HS-5 (cell line): ENCODE results near the gene NCOR2.

Experiments used
- DNase-seq: peaks from one replicate; pipeline ENCODE4 v3.0.0-alpha.2; 2012; ENCODE audit warnings: low read depth

NCOR2 gene

DNA sequence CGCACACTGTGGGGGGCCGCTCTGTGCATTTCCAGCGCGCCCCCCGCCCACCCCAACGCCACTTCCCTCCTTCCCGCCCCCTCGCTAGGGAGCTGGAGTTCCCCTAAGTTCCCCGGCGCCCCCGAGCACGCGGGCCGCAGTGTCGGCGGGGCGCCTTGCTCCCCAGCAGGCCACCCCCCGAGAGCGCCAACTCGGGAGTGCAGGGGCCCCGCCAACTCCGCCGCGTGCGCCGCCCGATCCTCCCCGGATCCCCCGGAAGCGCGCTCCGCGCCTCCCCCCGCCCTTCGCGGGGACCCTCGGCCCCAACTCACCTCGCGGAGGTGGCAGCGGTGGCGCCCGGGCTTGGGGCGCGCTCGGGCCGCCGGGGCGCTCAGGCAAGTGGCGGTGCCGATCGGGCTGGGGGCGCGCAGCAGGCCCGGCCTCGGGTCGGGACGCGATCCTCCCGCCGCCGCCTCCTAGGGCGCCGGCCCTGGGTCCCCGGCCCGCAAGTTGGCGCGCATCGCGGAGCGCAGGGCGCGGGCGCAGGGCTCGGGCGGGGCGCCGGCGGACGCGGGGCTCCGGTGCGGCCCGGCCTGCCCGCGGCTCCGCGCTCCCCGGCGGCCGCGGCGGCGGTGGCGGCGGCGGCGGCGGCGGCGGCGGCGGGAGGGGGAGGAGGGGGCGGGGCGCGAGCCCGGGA, at the start of gene NCOR2:
Gene NCOR2, minus strand, starts transcription at position 616 of the 676 bp plus-strand sequence. CDS start 72,361 bp downstream, outside the sequence.
- DNase-seq, result no peak

DNA sequence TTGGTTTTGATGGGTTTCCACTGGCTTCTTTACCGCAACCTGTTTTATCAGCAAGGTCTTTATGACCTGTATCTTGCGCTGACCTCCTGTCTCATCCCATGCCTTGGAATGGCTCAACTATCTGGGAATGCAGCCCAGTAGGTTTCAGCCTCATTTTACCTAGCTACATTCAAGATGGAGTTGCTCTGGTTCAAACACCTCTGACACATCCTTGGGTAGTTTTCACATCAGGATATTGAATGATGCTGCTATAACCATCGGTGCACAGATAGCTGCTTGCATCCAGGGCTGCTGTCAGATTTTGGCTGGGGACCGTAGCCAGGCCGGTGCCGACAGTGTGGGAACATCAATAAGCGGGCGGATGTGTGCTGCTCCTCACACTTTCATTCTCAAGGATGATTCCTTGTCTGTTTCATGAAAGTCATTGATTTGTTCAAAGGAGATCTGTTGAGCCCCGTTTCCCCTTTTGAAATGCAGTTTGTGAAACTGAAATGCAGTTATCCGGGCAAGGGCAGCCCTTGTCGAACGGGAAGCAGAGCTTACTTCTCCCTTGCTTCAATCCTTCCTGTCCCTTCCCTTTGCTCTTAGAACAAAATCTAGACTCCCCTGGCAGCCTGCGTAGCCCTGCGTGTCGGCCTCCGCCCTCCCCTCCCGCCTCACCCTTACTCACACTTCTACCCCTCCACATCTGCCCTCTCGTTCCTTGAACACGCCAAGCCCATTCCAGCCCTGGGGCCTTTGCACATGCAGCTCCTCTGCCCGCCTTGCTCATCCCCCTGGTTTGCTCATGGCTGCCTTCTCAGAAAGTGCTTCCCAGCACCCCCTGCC, 49.2 kb upstream of the NCOR2 start:
- no peak for DNase-seq

DNA sequence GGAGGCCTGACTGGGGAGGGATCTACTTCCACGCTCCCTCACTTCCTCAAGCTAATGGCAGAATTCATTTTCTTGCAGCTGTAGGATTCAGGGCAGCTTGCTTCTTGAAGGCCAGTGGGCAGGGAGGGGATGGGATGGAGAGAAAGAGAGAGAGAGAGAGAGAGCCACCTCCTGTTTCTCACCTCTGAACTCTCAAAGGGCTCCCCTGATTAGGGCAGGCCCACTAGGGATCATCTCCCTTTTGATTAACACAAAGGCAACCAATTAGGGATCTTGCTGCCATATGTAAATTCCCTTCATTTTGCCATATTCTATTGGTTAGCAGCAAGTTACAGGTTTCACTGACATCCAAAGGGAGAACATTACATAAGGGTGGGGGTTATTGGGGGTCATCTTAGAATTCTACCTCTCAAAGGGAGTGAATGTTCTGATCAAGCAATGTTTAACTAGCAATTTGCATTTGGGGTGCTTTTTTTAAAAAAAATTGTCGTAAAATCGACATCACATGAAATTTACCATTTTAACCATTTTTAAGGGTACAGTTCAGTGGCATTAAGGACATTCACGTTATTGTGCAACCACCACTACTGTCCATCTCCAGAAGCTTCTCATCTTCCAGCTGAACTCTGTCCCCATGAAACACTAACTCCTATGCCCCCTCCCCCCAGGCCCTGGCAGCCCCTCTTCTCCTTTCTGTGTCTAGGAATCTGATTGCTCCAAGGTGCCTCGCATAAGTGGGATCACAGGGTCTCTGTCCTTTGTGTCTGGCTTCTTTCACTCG, 47.3 kb upstream of the NCOR2 start:
- DNase-seq, result no peak

DNA sequence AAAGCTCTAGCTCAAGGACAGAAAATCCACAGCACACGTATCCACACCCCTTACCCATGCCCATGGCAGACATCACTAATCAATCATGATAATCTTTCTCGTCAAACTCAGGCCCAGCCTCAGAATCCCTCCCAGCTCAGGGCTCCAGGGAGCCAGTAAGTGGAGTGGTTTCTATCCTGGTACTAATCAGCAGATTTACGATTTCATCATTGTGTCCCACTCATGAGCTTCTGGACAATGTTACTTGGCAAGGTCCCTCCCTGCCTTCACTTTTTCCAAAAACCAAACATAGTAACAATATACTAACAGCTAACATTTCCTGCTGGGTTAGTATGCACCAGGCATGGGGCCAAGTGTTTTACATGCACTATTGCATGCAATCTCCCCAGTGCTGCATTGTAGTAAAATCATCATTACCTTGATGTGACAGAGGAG, 45.8 kb upstream of the NCOR2 start:
- no peak for DNase-seq

DNA sequence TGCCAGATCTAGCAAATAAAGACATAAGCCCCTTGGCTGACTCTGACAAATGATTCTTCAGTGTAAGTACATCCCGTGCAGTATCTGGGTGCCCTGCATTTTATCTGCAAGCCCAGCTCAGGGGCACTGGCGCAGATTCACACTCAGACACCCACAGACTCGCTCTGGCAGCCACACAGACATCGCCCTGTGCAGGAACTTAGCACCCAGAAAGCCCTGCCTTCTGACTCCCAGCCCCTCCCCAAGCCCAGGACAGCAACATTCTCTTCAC, 44.9 kb upstream of the NCOR2 start:
- DNase-seq, result no peak

DNA sequence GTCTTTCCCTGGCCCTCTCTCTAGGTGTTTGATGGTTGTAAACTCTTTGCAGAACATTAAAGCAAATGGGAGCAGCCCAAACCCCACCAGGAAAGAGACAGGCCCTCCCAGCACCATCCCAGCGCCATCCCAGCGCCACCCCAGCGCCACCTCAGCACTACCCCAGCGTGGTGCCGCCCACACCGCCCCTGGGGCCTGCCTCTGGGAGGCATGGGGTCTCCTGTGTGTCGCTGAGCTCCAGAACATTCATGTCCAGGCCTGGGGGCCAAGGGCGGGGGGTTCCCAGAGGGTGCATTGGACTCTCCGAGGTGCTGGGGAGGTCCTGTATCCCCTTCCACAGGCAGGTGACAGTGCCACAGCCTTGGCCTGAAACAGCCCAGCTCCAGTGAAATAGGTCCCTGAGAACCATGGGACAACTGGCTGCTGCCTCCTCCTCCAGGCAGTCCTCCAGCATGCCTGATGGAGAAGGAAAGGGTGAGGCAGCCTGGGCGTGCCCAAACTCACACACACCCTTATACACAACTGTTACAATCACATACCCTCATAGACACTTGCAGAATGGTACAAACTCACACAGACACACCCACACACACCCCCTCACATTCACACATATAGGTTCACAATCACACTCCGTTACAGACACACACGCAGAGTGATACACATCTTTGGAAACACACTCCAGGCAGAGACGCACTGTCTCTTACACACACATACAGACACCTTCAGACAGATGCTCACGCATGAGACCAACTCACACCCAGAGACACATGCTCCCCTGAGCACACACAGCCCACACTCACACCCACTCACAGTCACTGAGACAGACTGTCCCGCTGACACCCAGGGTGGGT, 44.4 kb upstream of the NCOR2 start:
- DNase-seq, result no peak

DNA sequence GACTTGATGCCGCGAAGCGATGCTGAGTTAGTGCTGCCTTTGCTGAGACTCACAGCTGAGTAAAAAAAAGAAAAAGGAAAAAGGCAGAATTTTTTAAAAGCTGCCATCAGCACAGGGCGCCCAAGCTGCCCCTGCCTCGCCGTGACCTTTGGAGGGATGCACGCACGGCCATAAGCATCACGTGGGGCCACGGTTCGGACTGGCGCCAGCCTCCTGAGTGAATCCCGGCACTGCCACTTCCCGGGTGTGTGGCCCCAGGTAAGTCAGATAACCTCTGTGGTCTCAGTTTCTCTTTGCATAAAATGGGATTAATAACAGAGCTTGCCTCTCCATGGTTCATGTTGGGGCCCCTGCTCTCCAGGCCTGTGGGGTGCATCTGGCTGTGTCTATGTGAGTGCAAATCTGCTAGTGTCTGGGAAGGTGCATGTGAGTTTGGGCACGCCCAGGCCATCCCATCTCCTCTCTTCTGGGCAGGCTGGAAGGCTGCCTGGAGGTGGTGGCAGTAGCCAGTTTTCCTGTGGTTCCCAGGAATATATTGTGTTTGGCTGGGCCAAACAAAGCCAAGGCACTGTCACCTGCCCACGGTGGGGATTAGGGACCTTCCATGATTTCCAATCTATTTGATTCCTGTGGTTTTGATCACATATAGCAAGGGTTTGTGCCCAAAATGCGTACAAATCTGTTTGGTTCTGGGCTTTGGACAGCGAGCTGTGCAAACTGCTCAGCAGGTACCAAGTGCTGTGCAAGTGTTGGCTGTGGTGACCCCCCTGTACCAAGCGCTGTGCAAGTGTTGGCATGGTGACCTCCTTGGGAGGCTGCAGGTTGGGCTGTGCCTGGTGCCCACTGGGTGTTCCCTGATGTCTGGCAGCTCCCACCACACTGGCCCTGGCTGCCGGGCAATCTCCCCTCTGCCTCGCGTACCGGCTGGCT, 43.5 kb upstream of the NCOR2 start:
- no peak for DNase-seq

DNA sequence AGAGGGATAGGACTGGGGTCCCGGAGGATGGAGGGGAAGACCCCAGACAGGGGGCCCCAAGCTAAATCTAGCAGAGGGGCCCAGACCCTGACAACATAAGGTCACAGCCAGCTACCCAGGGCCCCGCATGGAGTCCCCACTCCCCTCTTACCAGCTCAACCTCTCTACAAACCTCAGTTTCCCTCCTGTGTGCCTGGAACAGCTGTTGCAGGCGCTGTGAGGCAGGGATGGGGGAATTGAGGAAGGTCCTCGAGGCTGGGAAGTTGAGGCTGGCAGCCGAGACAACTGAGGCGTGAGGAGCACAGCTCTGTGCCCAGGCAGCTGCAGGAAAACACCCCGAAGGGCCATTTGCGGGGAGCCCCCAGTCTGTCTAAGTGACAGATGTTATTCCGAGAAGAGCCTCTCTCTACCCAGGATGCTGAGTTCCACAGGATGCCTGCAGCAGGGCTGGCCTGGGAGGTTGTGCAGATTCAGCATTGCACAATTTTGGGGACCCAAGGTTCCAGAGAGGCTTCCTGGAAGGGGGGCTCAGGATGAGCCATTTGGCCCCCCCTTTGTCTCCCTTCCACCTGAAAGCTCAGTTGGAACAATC, 42.7 kb upstream of the NCOR2 start:
- DNase-seq, result no peak

DNA sequence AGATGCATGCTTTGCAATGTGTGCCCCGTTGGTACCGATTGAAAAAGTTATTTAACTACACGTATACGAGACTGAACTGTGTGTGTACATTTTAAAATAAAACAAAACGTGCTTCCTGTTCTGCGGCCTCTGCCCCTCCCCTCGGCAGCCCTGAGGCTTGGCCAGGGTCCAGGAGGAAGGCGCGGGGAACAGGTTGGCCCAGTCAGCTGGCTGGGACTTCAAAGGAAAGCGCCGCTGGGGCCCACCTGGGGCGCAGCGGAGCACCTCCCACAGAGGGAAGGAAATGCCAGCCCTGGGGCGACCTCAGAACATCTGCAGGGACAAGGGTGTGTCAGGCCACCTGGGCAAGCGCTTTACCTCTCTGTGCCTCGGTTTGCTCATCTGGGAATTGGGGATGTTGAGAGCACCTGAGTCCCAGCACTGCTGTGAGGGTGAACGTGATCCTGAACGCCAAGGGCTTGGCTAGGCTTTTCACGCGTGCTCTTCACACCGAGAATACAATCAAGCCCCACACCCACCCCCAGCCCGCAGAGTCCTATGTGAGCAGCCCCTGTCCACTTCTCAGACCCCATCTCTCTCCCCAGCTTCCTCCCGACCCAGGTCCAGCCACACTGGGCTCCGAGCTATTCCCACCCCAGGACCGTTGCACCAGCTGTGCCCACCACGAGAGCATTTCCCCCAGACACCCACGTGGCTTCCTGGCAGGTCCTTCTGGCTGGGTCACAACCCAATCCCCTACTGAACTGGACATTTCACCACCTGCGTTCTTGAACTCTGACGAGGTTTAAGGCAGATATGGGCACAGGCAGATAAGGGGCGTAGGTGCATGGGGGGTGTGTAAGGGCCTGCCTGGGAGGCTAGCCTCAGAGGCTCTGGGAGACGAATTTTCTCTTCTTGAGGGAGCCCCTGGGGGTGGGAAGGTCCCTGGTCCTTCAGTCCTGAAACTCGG, 41.9 kb upstream of the NCOR2 start:
- no peak for DNase-seq

DNA sequence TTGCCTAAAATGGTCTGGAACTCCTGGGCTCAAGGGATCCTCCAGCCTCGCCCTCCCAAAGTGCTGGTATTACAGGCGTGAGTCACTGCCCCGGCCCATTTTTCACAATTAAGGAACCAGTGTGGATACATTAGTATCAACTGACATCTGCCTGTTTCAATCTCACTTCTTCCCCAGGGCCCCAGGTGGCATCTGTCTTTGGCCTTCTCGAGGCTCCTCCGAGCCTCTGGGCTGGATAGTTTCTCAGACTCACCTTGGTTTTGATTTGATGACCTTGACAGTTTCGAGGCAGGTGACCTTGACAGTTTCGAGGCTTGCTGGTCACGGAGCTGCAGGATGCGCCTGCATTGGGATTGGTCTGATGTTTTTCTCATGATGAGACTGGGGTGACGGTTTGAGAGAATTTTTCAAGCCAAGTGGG, 41.0 kb upstream of the NCOR2 start:
- DNase-seq, result no peak

DNA sequence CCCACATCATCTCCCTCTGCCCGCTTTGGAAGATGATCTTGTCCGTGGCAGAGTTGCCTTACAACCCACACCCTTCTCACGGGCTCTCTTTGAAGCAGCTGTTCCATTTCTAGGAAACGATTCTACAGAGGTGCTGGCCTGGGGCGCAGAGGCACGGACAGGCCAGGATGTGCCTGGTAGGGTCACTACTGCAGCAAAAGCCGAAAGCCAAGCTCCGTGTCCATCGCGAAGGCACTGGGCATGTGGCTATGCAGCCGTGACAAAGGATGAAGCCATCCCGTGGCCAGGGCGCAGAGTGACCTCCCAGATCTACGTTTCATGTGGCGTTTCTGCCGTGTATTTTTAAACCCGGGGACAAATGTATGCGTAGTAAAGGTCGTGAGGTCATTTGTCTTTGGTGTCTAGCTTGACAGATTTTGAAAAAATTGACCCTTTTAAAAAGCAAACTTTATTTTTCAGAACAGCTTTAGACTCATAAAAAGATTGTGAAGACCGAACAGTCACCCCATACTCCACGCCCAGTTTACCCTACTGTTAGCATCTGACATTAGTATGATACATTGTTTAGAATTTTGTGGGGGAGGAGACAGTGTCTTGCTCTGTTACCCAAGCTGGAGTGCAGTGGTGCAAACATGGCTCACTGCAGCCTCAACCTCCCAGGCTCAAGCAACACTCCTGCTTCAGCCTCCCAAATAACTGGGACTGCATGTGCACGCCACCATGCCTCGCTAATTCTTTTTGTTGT, 40.4 kb upstream of the NCOR2 start:
- no peak for DNase-seq

DNA sequence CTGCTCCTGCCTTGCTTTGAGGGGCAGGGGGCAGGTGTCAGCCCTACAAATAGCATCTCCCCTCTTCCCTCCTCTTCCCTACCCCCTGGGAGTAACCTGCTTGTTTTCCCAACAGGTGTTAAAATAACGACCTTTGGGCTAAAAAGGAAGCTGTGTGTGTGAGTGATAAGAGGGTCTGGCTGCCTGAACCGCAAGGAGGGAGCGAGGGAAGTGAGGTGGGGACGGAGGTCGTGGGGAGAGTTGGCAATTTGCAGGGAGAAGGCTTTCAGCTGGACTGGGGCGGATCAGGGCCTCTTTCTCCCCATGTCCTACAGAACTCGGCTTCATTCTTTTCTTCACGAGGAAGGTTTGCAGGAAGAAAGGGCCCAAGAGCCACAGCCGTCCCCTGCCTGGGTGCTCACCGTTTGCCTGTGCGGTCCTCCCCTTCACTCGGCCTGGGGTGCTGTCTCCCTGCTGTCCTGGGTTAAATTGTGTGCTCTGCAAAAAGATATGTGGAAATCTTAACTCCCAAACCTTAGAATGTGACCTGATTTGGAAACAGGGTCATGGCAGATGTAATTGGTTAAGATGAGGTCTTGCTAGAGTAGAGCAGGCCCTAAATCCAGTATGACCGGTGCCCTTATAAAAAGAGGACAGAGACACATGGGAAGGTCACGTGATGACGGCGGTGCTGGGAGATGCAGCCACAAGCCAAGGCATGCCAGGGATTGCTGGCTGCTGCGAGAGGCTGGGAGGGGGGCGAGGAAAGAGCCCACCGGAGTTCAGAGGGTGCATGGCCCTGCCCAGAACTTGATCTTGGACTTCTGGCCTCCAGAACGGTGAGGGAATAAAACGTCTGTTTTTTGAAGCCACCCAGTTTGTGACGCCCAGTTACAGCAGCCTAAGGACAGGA, 38.7 kb upstream of the NCOR2 start:
- DNase-seq, result no peak

DNA sequence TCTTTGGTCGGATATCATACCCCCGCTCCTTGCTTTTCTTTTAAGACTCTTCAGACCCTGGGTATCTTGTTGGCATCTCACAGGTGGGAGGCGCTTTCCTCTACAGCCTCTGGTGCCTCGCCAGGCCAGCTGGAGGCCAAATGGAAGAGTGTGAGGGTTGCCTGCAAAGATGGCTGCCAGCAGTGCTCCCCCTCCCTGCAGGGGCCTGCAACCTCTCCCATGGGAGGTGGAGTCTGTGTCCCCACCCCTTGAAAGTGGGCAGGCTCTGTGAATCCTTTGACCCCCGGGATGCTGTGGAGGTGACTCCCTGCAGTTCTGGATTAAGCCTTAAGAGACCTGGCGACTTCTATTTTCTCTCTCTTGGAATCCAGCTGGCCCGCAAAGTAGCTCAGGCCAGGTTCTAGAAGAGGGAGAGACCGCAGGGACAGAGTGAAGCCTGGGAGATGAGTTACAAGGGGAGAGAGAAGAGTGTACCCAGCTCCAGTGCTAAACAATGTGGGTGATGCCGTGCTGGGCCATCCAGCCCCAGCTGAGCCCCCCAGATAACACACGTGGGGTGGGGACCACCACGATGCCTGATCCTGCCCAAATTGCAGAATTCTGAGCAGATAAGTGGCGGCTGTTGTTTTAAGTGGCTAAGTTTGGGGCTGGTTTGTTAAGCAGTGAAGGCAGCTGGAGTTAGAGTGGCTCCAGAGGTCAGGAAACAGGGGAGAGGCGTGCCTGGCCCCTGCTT, 37.9 kb upstream of the NCOR2 start:
- no peak for DNase-seq

DNA sequence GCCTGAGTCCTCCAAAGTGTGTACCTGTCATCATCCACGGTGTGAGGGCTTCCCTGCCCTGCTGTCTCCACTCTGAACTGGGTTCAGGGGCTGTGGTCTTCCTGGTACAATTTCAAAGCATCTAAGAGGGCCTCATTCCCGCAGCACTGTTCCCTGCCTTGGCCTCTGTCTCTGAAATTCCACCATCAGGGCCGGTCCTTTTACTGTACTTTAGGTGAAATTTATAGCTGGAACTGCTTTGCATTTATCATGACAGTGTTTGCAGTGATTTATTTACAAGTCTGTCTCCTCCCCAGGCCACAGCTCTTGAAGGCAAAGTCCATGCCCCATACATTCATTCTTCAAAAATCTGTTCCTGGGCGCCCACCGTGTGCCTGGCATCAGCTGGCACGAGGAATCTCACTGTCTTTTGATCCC, 36.9 kb upstream of the NCOR2 start:
- no peak for DNase-seq

DNA sequence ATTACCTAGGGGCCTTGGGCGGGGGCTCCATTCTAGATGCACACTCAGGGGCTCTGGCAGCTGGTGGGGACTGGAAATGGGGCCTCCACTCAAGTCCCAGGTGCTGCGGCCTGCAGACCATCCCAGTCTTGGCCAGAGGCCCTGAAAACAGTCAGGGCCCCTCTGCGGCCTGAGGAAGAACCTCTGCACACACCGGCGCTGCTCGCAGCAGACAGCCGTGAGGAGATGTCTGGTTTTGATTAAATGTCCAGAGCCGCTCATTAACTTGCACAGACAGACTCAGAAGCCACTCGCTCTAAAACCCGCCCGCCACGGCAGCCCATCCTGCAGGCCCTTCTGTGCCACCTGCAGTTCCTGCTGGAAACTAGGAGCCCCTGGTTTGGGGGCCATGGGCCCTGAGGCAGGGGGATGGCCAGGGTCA, 36.4 kb upstream of the NCOR2 start:
- DNase-seq, result no peak

DNA sequence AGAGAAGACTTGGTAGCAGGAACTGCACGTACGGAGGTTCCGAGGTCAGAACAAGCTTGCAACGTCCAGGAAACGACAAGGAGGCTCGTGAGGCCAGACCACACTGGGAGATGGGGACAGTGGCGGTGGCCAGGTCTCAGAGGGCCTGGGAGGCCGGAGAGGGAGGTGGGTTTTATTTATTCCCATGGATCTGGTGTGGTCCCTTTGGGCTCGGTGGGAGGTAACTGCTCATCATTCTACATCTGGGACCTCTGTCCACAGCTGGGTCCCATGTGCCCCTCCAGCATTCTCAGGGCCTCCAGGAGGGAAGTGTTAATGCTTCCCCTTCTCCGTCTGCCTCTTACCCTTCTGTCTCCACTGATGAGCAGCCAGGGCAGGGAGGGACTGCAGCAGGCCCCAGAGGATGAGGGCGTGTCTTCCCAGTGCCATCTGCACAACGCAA, 35.7 kb upstream of the NCOR2 start:
- no peak for DNase-seq

DNA sequence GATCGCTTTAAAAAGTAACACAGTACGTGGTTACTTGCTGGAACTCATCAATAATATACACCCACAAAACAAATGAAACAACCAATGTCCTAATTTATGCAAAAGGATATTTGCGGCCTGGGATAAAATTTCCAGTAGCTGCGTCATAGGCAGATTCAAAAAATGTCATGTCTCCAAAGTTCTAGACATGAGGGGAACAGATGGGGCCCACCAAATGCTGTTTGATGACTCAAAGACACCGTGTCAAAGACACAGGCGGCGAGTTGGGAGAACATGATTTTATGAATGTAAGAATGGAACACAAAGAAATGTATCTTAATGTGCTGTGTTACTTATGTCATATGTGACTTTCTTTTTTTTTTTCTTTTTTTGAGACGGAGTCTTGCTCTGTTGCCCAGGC, 34.3 kb upstream of the NCOR2 start:
- peak; percentile 31 for DNase-seq
